C4-2B (cell line): ENCODE measurements around the gene BCL11B.
A peak's percentile ranks its signal among the peaks of the same experiment; 100 is the strongest.

Source experiments
- CTCF ChIP-seq: fragments of 450-650 bp; conservative IDR thresholded peaks from 2 replicates; pipeline ENCODE4 v1.5.1; 2017; ENCODE audit warnings: mild to moderate bottlenecking
- ZFX ChIP-seq: fragments of 450-650 bp; IDR thresholded peaks from 2 replicates; pipeline ENCODE4 v1.6.1; 2017

GRCh38 chr14:99296517-99296916 lies 24.5 kb upstream of the BCL11B start:
- TF ChIP-seq CTCF (peak; percentile 29; the same call in 1 of the 2 replicates), ZFX (no peak)
